Right lobe of liver (tissue), 6 donors: ENCODE results near the gene OR6Y1. TPM values are rescaled to one million over a fixed set of nuclear protein-coding genes. Genes with fewer than 3 reads are reported as not detected.

Experiments
- ATAC-seq, 4 donors: fragments of 200-7000 bp; cut with Tn5 transposase; one replicate each; pipeline ENCODE4 v1.9.1; 2020; ENCODE audit warnings: mild to moderate bottlenecking in 4 of 4, moderate library complexity in 4 of 4
- DNase-seq, 3 donors: peaks; one replicate each; pipeline ENCODE4 v3.0.0-alpha.2; 2020
- H3K27ac ChIP-seq, 3 donors: fragments of 200-600 bp; one replicate each; pipeline ENCODE4 v1.8.0; 2022
- H3K27me3 ChIP-seq, 2 donors: fragments of 200-600 bp; one replicate each; pipeline ENCODE4 v1.8.0; 2022
- H3K36me3 ChIP-seq, 4 donors: fragments of 200-600 bp; sonication (generic) in 1 of 4; one replicate each; pipeline versions ENCODE4 v1.5.1 to v1.8.0; 2017 to 2022; ENCODE audit warnings: control low read depth in 1 of 4
- H3K4me1 ChIP-seq, 4 donors: fragments of 200-600 bp; sonication (generic) in 1 of 4; one replicate each; pipeline versions ENCODE4 v1.5.1 to v1.8.0; 2017 to 2022; ENCODE audit warnings: control low read depth in 1 of 4
- H3K4me3 ChIP-seq, 3 donors: fragments of 200-600 bp; one replicate each; pipeline ENCODE4 v1.8.0; 2022
- H3K9me3 ChIP-seq, 4 donors: fragments of 200-600 bp; sonication (generic) in 1 of 4; one replicate each; pipeline versions ENCODE4 v1.5.1 to v1.8.0; 2017 to 2022; ENCODE audit warnings: control low read depth in 1 of 4
- CTCF ChIP-seq, 4 donors: fragments of 200-600 bp in 3 of 4; fragments of 450-650 bp in 1 of 4; IDR thresholded peaks; one replicate each; pipeline versions ENCODE4 v1.5.1 to v1.8.0; 2016 to 2022; ENCODE audit warnings: antibody characterized with exemption in 4 of 4, mild to moderate bottlenecking in 2 of 4
- POLR2A ChIP-seq: fragments of 450-650 bp; IDR thresholded peaks from one replicate; pipeline ENCODE4 v1.6.1; 2017; ENCODE audit warnings: antibody characterized with exemption, mild to moderate bottlenecking
- WGBS: methylation state at CpG from one replicate; pipeline ENCODE4 v1.1.6; 2018; ENCODE audit warnings: low coverage, low lambda C conversion rate; ENCODE audit not compliant: insufficient coverage; ENCODE audit errors: missing lambda C conversion rate; 5-methylcytosine and 5-hydroxymethylcytosine counted together
- intact Hi-C, 2 donors: fragments of 100-400 bp; cut with DNase I; formaldehyde crosslinking; loops; one replicate each; pipeline versions ENCODE4 v1.11.2 to v1.14.1; 2022
- total RNA-seq, 6 experiments: library from RNA; depleted of rRNA in 2 of 6; stranded (reverse); fragments of >200 nt in 2 of 6; fragmentation: NEBNext Ultra II Directional in 3 of 6; extraction: Animal tissue kit (Norgen Biotek cat#: 25700) in 3 of 6; gene quantifications; one replicate each; pipeline versions ENCODE4 v1.1.0 to v1.2.4, GENCODE V29; 2016 to 2023
- donor health status: DM: no; HTN: yes; CAD: no.
- donor health status: DM: no; HTN: no; CAD: no.
- donor health status: DM: no; HTN: no; CAD: no.
- donor health status: DM: no; HTN: yes; CAD: no.
- donor health status: DM: no; HTN: yes; CAD: no.

The OR6Y1 gene
- total RNA-seq, 6 experiments from 2014 or later = not detected

GRCh38 chr1:158579733-158580132 lies 25.5 kb upstream of the OR6Y1 start, which contains the start of gene OR10X1:
TSS of gene OR10X1 (minus strand) at chr1:158579899. CDS start at chr1:158579899, 0 bp downstream.
- Histone ChIP-seq H3K27me3 (no peaks in the 10 kb centered on the region), H3K9me3 (no peaks in the 10 kb centered on the region), H3K36me3 (no peaks in the 10 kb centered on the region), H3K4me1 (no peaks in the 10 kb centered on the region), H3K27ac (no peak within 1 kb of the TSS), H3K4me3 (no peak within 1 kb of the TSS)
- 31% methylated on average over 1 of the region's 1 CpG for WGBS
- TF ChIP-seq POLR2A (no peak), CTCF (IDR thresholded peaks at IDR 0.05) (no peak)
- no peak for DNase-seq
- no peak for ATAC-seq
- intact Hi-C loops = no loop called here

- H3K9me3 ChIP-seq = no peaks in the 10 kb centered on the region
- ATAC-seq = no peak
- DNase-seq = no peak
- H3K27me3 ChIP-seq = no peaks in the 10 kb centered on the region
- no peaks in the 10 kb centered on the region for H3K36me3 ChIP-seq
- intact Hi-C loops = no loop called here
- TF ChIP-seq CTCF (IDR thresholded peaks at IDR 0.05) (no peak), POLR2A (no peak)
- WGBS = 76% methylated on average over 3 of the region's 3 CpGs
- H3K4me1 ChIP-seq = no peaks in the 10 kb centered on the region
- no peak overlapping the region for H3K27ac ChIP-seq
- H3K4me3 ChIP-seq = no peak overlapping the region
Observed at GRCh38 chr1:158577561-158577960, 23.4 kb upstream of the OR6Y1 start.

- Histone ChIP-seq H3K9me3 (no peaks in the 10 kb centered on the region), H3K27me3 (no peaks in the 10 kb centered on the region), H3K4me1 (no peaks in the 10 kb centered on the region), H3K36me3 (no peaks in the 10 kb centered on the region), H3K4me3 (no peak overlapping the region), H3K27ac (no peak overlapping the region)
- WGBS = 56% methylated on average over 1 of the region's 1 CpG
- DNase-seq (no peak), ATAC-seq (no peak)
- TF ChIP-seq POLR2A (no peak), CTCF (IDR thresholded peaks at IDR 0.05) (no peak)
- intact Hi-C loops = no loop called here
Observed at GRCh38 chr1:158572226-158572625, 18.0 kb upstream of the OR6Y1 start.

- no peak for TF ChIP-seq POLR2A
- TF ChIP-seq CTCF (IDR thresholded peaks at IDR 0.05) = no peak
- H3K36me3 ChIP-seq = no peaks in the 10 kb centered on the region
Observed at GRCh38 chr1:158570480-158570879, 16.3 kb upstream of the OR6Y1 start, which contains the start of gene OR6P1. TSS of gene OR6P1 (minus strand) at chr1:158570580. CDS start at chr1:158563604, 6,976 bp downstream.

GRCh38 chr1:158564608-158565007 lies 10.4 kb upstream of the OR6Y1 start:
- DNase-seq (no peak), ATAC-seq (no peak)
- no peaks in the 10 kb centered on the region for H3K36me3 ChIP-seq
- WGBS = 25% methylated on average over 2 of the region's 2 CpGs
- H3K4me3 ChIP-seq = no peak overlapping the region
- no peaks in the 10 kb centered on the region for H3K27me3 ChIP-seq
- no peaks in the 10 kb centered on the region for H3K9me3 ChIP-seq
- intact Hi-C loops = no loop called here
- TF ChIP-seq CTCF (IDR thresholded peaks at IDR 0.05) (no peak), POLR2A (no peak)
- H3K4me1 ChIP-seq = no peaks in the 10 kb centered on the region
- H3K27ac ChIP-seq = no peak overlapping the region

More at GRCh38 chr1:158570480-158570879, 16.3 kb upstream of the OR6Y1 start, which contains the start of gene OR6P1:
- no peak for ATAC-seq
- no peaks in the 10 kb centered on the region for H3K27me3 ChIP-seq
- H3K27ac ChIP-seq = no peak within 1 kb of the TSS
- DNase-seq = no peak
- intact Hi-C loops = no loop called here
- no peaks in the 10 kb centered on the region for H3K9me3 ChIP-seq
- no peak within 1 kb of the TSS for H3K4me3 ChIP-seq
- no peaks in the 10 kb centered on the region for H3K4me1 ChIP-seq
- WGBS = 45% methylated on average over 3 of the region's 3 CpGs
